HG02840 (cell line): ENCODE data around the gene POU3F3.

ENCODE experiments used
- ATAC-seq: cut with Tn5 transposase; IDR thresholded peaks from one replicate; pipeline ENCODE4 v1.9.1; 2021; ENCODE audit warnings: mild to moderate bottlenecking, moderate library complexity, moderate number of reproducible peaks; ENCODE audit not compliant: unreplicated experiment, low FRiP score

The POU3F3 gene

DNA sequence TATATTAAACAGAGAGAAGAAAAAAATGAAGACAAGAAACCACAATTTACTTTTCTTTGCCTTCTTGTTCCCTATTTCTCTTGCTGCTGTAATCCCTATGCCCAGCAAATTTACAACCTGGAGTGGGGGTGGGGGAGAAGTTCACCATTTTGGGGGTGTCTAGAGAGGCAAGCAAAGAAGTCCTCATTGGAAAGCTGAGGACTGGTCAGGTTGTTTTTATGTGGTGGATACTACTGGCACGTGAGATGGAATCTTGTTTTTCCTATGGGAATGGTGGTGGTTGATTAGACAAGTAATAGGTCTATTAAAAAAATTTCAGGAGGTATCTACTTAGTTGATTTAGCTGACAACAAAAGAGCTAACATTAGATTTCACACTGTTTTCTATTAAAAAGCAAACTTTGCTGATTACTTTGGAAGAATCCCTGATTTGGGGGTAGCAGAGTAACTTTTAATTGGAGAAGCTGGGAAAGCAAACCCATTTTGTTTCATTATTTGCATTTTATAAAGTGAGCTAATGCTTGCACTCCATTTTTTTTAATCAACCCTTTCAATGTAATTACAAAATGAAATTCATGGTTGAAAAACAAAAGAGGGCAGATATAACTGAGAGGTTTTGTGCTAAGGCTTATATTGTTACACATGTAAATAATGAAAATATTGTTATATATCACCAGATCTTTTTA, 6.0 kb downstream of the POU3F3 start:
- ATAC-seq: no peak

GRCh38 chr2:104860451-104860790, 6.5 kb downstream of the POU3F3 start:
- ATAC-seq: no peak

- ATAC-seq: no peak
Observed at GRCh38 chr2:104861351-104862057, 7.6 kb downstream of the POU3F3 start.

DNA sequence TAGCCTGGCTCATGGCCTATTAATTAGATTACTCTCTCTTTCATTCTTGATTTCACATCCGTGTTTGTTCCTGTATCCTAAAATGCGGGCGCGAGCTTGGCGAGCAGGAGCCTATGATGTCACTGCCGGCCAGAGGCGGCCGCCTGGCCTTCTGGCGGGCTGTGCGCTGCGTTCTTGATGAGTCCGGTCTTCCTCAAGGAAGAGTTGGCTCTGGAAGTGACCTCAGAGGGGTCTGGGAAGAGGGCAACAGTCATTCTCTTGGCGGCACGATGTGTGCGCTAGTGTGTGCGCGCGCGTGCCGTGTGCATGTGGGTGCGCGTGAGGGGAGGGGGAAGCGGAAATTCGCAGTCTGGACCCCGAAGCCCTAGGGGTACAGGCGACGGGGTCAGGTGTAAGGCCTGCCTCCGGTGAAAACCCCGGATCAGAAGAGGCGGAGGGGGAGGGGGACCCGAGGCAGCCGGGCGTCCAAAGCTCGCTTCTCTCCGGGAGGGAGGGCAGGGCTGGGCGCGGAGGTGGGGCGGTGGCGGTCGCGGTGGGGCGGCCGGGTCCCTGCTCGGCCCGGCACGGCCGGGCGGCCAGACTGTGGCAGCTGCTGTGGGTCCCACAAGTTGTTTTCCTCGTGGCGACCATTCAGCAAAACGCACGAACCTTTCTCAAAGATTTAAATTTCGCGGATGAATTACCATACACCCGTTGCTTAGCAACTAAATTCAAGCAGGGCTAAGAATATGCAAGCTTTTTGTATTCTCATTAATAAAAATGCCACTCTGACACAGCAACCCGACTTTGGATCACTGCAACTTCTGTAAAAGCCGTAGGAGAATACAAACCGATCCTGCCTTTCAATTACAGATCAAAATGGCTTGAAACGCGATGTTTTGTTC, 8.4 kb downstream of the POU3F3 start:
- no peak for ATAC-seq

DNA sequence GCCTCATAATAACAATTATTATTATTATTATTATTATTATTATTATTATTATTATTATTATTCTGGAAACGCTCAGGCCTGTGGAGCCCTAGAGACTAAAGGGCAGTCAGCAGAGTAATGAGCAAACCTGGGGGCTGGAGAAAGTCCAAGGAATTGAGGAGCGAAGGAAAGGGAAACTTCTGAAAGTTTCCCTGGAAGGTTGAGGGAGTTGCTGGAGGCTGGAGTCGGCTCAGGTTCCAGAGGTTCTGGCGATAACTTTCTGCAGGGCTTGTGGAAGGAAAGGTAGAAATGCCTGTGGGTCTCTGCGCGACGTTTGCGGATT, 9.2 kb downstream of the POU3F3 start:
- no peak for ATAC-seq

GRCh38 chr2:104863468-104864279, 9.8 kb downstream of the POU3F3 start:
- no peak for ATAC-seq

- no peak for ATAC-seq
Observed at GRCh38 chr2:104864280-104865095, 10.6 kb downstream of the POU3F3 start.

DNA sequence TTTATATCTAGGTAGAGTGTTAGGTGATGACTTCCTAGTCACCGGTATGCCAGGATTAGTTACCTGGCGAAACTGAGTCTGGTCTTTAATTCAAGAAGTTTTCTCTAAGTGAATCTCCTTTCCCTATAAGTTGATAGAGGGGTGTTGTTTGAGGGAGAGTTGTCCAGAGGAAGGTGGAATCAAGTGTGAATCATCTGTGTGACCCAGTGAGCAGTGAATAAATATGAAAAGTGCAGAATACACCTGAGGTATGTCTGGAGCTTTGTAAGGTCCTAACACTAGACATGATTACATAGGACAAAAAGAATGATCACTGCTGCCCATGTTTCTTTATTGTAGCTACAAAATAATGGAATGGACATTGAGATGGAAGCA, 11.2 kb downstream of the POU3F3 start:
- no peak for ATAC-seq

DNA sequence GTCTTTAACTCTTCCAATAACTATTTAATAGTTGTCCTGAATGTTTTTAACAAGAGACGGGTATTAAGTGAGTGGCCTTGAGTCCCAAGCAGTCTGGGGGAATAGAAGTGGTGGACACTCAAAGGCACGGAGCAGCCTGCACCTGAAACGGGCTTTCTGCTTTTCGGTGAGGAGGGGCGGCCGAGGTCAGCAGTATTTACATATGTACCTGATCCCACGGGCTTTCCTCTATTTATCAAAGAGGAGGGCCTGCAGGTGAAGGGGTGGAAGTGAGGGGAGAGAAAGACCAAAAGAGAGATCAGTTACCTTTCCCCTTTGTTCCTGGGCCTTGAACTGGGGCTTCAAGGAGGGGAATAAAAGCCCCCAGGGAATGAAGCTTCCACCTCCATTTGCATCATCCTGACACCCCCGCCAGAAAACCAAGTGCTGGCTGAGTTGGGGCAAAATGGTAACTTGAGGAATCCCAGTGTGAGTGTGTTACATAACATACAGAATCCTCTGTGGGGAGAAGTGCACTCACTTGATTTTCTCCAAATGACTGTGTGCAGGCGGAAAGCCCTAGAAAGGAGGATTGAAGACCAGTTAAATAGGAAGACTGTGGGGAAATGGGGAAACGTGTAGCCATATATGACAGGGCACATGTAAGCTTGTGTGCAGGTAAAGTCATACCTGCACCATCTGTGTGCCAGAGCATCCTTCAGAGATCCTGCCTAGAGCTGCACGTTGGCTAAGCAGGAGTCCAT, 12.4 kb downstream of the POU3F3 start:
- no peak for ATAC-seq

GRCh38 chr2:104866883-104867812, 13.2 kb downstream of the POU3F3 start:
- no peak for ATAC-seq

- ATAC-seq: no peak
Observed at GRCh38 chr2:104867813-104868504, 14.0 kb downstream of the POU3F3 start.

- ATAC-seq: no peak
Observed at GRCh38 chr2:104868505-104868866, 14.6 kb downstream of the POU3F3 start.

- ATAC-seq: no peak
Observed at GRCh38 chr2:104870100-104870975, 16.4 kb downstream of the POU3F3 start.

DNA sequence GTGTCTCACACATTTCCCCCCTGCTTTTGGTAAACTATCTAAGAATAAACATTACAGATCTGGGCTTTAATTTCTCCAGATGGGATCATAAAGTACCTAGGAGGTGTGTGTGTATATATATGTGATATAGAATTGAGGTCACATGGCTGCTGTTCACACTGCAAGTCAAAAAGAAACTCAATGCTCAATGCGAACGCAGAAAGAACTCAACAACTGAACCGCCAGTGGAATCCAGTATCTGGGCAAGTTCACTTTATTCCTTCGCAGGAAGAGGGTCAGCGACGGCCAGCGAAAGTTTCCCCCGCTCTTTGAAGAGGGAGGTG, 17.7 kb downstream of the POU3F3 start:
- ATAC-seq: no peak

- ATAC-seq: no peak
Observed at GRCh38 chr2:104871972-104872865, 18.3 kb downstream of the POU3F3 start.
